GM20431 (cell line): ENCODE measurements around the gene RMND5A.
"Not testable (repeated sequence)": the region's sequence is repeated elsewhere in the genome, so short reads cannot be mapped to it uniquely, and the experiment has no call there.

Experiments
- in situ Hi-C: fragments of 300-500 bp; cut with MseI, MboI; formaldehyde crosslinking; loops from one replicate; pipeline ENCODE4 v1.15.0; 2020; ENCODE audit warnings: low sequenced_read_pairs; ENCODE audit not compliant: unreplicated experiment

Gene RMND5A

DNA sequence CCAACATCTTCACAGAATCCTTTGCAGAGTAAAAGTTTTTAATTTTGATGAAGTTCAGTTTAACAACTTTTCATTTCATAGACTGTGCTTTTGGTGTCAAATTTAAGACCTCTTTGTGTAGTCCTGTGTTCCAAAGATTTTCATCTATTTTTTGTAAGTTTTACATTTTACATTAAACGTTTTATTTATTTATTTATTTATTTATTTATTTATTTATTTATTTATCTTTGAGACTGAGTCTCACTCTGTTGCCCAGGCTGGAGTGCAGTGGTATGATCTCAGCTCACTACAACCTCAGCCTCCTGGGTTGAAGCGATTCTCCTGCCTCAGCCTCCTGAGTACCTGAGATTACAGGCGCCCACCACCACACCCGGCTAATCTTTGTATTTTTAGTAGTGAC, 12.0 kb upstream of the RMND5A start:
- in situ Hi-C loops = not testable (repeated sequence)

DNA sequence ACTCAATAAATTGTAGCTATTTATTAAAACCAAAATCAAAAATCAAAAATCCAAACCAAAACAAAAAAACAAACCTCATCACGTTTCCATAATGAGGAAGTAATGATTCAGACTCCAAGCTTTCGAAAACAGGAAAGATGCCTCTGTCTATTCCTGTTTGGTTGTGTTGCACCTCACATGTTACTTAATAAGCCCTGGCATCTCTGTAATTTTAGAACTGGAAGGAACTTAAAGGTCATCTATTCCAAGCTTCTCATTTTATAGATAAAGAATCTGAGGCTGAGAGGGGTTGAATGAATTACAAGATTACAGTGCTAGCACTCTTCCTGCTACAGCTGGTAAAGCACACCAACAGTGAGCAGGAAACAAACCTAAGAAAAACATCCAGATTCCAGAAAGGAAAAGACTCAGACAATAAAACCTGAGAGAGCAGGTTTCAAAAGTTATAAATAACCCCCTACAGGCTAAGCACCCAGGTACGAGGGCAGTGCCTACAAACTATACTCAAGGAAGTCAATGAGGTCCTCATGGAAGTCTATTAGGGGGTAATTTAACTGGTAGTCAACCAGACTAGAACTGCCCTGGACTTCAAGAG, 5.4 kb upstream of the RMND5A start:
- in situ Hi-C loops = not testable (repeated sequence)

DNA sequence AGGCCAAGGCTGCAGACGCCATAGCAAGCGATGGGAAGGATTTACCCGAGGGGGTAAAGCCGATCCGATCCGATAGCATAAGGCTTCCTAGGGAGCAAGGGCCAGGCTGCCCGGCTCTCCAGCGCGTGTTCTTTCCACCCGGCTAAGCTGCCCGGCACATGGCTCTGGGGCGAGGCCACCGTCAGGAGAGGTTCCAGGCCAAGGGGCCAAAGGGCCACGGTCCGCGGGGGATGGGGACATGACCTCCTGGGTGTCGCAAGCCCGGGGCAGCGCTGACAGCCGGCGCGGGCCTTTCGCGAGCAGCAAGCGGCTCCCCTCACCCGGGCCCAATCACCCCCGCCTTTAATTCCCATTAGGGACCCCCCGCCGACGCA, 841 bp upstream of the RMND5A start:
- in situ Hi-C loops = not testable (repeated sequence)

DNA sequence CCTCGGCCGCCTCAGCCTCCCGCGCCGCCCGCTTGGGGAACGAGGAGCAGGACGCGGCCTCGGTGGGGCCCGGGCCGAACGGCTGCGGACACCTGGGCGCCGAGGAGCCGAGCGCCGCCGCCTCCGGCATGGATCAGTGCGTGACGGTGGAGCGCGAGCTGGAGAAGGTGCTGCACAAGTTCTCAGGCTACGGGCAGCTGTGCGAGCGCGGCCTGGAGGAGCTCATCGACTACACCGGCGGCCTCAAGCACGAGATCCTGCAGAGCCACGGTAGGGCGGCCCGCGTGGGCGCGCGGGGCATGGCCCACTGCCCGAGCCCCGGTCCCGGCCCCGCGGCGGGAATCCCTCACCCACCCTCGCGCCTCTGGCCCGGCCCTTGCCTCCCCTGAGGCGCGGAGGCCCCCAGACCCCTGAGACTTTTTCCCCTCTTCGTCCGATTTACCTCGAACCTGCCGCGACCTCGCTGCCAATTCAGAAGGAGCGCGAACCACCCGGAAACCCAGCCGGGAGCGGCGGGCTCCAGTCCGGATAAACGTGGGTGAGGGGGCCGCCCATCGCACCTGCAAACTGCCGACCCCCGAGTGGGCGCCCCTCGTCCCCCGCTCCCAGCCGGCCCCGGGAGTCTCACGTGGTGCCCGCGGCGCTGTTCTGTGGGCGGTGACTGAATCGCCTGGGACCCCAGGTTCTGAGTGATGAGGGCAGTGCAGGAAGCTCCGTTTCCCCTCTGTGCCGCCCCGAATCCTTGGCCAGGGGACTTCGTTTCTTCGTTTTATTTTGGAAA, 639 bp downstream of the RMND5A start:
- in situ Hi-C loops = not testable (repeated sequence)

DNA sequence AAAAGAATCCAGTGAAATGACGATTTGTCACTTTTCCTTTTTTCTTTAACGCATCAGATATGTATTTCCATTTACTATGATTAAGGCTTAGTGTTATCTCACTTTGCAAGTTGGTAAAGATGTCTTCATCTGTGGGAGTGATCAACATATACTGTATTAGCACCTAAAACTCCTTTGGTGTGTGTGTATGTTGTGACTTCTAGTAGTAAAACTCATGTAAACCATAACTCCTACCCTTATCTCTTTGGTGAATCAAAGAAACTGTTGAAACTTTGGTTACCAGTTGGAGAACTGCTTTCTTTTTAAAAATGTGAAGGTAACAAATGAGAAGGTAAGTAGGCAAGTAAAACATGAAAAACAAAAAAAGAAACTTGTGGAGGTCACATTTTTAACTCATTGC, 5.6 kb downstream of the RMND5A start:
- in situ Hi-C loops = not testable (repeated sequence)

DNA sequence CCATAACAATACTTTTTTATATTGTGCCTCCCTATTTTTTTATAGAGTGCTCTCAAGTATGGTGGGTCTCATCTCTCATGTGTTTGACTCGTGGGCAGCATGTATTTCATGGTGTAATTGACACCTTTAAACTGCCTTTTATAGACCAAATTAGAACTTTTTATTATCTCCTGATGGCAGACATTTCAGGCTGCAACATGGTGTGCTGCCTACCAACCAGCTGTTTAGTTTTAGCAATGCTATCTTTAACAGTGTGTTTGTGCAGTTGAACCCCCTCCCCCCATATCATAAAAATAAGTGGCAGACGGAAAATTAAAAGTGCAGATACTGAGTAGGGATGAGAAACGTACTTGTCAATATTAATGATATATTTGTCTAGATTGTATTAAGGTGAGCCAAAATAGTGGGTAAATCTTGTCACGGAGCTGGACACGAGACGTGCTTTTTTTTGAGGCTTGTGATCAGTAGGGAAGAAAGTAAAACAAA, 12.0 kb downstream of the RMND5A start:
- in situ Hi-C loops = not testable (repeated sequence)

DNA sequence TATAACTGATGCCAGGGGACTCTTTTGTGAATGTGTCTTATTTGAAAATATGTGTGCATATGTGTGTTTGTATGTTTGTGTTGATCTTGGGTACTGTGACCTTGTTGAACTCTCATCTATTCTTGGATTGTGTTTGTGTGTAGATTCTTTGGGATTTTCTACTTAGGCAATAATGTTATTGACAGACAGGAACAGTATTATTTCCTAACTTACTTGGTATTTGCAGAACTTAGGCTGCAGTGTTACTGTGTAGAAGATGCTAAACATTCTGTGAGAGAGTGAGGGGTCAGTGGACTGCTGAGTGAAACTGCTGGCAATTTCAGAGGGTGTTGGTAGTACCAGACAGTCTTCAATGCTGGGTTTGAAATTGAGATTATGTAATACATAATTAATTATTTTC, 12.7 kb downstream of the RMND5A start:
- in situ Hi-C loops = not testable (repeated sequence)

DNA sequence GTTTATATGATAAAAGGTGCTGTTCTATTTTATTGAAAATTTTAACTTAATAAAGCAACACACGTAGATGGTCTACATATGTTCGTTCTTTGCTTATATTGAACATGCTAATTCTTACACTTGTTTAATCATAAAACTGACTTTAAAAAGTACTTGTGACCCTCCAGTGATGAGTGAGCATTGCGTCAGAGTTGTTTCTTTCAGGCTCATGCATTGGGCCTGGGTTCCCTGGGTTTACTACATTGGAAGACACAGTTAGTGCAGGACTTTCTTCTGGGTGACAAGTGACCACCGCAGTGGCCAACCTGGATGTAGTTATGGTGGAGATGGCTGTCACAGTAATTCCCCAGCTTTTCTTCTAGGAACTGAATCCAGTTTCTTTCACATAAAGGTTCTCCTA, 13.4 kb downstream of the RMND5A start:
- in situ Hi-C loops = not testable (repeated sequence)

DNA sequence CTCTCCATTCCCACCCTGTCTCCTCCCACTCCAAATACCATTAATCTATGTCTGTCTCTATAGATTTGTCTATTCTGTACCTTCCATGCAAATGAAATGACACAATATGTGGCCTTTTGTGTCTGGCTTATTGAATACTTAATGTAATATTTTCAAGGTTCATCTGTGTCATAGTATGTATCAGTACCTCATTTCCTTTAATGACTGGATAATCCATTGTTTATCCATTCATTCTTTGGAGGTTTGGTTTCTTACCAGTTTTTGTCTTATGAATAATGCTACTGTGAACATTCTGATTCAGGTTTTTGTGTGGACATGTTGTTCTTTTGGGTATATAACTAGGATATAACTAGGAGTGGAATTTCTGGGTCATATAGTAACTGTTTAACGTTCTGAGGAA, 14.8 kb downstream of the RMND5A start:
- in situ Hi-C loops = not testable (repeated sequence)

DNA sequence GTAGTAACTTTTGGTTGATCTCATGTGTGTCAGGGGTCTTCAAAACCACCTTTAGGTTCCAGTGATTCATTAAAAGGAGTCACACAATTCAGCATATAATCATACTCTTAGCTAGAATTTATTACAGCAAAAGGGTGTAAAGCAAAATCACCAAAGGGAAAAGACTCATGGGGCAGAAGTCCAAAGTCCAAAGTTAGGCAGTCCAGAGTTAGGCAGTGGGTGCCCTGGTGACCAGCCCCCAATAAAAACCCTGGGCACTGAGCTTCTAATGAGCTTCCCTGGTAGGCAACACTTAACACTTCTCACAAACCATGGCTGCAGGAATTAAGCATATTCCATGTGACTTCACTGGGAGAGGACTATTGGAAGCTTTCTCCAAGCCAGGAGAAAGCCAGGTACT, 19.4 kb downstream of the RMND5A start:
- in situ Hi-C loops = not testable (repeated sequence)

DNA sequence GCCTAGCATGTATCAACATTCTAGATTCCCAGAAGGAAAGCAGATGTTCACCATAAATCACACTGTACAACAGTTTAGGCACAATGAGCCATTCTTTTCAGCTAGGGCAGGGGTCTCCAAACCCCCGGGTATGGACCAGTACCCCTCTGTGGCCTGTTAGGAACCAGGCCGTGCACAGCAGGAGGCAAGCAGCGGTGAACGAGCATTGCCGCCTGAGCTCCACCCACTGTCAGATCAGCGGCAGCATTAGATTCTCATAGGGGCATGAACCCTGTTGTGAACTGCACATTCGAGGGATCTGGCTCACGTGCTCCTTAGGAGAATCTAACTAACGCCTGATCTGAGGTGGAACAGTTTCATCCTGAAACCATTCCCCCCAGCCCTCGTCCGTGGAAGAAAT, 19.8 kb downstream of the RMND5A start:
- in situ Hi-C loops = not testable (repeated sequence)

DNA sequence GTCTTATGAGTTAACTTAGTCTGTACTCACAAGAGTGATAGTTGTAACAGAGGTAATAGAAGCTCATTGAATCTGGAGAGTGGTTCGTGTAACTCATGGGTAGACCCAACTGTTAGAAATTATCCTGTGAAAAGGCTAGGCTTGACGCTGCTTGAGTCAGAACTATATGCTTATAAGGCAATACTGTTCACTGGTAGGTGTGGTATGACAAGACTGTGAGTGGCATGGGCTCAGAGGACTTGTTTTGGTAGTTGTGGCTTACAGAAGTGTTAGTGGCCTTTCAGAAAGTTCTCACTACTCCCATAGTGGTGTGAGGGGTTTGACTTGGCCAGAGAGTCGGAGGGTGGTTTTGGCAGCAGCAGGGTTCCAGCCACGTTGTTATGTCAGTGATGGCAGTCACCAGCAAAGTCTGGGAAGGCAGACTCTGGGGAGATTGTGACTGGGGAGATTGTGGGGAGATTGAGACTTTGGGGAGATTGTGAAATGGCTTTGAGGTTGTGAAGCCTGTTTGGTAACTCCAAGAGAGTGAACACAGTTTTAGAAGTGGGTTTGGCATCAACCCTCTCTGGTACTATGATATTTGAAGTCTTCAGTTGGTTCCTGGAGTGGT, 21.9 kb downstream of the RMND5A start:
- in situ Hi-C loops = not testable (repeated sequence)

DNA sequence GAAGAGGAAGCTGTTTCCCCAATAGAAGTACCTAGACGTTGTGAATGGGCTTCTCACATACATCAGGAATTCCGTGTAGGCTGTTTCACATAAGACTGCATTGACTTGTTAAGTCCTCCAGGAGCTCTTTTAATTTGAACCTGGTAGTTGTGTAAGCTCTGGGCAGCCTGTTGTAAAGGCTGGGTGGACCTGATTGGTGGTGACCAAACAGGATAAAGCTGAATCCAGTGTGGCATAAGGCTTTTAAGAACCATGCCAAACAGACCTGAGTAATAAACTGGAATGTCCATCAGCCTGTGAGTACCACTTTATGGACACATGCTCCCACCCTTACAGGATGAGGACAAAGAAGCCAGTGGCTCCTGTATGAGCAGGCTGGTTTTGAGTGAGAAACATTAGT, 24.1 kb downstream of the RMND5A start:
- in situ Hi-C loops = no loop called here

DNA sequence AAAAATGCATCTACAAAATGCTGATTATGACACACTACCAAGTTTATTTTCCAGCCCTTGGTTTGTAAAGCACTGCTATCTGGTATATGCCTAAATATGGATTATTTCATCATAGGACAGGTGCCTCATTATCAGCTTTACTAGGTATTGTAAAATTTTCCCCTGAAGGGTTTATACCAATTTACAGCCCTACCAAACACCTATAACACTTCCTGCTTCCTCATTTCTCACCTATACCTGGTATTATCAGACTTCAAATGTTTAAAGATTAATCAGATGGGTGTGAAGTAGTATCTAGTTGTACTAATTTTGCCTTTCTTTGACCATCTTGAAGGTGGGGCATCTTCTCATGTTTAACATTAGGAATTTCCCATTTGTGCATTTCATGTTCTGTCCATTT, 26.8 kb downstream of the RMND5A start:
- in situ Hi-C loops = no loop called here

DNA sequence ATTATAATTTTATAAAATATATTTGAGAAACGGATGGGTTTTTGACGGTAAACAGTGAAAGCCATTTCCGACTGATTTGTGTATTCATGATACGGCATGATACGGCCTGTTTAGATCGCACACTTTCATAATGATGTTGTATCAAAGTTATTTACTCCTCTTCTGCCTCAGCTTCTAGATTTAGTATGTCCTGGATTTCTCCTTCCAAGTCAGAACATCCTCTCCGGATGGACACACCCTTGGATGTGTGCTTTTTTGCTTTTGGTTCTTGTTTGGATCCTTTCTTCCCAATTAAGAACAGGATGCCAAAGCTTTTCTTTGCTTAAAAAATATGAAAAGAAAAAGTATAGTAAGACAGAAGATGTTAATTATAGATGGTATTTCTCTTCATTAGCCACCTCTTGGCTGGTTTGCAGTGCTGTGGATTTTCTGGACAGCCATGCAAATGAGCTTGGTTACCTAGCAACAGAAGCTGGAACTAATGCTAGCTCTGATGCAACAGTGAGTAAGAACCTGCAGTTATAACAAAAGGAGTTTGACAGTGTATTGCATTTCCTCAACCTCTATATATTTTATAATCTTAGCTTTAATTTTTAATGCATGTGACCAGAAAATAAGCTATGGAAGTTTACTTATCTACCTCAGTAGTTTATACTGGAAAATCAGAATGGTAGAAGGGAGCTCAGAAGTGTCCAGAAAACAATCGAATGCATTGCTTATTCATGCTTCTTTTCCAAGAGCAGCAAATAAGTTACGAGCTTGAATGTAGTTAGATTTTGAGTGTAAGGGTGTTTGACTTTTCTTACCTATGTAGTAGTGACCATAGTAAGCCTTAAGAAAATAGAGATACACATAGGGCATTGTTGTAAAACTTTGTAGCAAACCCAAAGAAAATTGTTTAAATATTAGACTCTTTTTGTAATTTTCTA, 27.9 kb downstream of the RMND5A start:
- in situ Hi-C loops = no loop called here

DNA sequence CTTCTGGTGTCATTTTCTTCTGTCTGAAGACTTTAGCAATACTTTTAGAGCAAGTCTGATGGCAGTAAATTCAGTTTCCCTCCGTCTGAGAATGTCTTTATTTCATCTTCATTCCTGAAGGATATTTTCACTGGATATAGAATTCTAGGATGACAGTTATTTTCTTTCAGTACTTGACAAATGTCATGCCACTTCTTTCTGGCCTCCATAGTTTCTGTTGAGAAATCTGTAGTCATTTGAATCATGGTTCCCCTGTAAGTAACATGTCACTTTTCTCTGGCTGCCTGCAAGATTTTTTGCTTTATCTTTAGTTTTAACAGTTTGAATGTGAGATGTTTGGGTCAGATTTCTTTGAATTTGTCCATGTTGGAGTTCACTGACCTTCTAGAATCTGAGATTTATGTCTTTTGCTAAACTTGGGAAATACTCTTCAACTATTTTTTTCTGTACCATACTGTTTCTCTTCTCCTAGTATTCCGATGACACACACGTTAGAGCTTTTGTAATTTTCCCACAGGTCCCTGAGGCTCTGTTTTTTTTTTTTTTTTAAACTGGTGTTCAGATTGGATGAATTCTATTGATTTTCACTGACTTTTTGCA, 30.2 kb downstream of the RMND5A start:
- in situ Hi-C loops = no loop called here

DNA sequence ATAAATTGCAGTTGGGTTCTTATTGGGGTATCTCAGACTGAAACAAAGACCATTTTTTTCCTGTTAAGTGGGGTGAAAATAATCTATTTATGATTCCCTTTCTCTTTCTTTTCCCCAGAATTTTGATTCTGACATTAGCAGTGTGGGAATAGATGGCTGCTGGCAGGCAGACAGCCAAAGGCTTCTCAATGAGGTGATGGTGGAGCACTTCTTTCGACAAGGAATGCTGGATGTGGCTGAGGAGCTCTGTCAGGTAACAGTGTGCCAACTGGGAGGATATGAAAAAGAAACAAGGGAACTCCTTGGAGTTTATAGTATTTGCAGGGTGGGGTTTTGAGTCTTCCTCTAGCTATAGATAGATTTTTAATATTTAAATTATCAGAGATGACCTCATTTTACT, 31.7 kb downstream of the RMND5A start:
- in situ Hi-C loops = no loop called here

DNA sequence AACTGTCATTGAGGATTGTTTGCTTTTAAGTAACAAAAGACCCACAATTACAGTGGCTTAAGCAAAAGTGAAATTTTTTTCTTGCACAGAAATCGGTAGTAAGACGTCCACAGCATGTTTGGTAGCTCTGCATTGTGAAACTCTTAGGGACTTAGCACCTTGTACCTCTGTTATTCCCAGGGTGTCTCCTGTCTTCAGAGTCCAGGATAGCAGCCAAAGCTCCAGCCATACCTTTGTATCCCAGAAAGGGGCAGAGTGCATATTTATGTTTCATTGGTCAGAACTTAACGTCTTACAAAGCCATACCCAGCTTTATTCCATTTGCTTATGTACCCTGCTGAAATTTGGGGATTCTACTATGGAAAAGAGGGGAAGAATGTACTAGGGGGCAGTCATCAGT, 32.8 kb downstream of the RMND5A start:
- in situ Hi-C loops = no loop called here

DNA sequence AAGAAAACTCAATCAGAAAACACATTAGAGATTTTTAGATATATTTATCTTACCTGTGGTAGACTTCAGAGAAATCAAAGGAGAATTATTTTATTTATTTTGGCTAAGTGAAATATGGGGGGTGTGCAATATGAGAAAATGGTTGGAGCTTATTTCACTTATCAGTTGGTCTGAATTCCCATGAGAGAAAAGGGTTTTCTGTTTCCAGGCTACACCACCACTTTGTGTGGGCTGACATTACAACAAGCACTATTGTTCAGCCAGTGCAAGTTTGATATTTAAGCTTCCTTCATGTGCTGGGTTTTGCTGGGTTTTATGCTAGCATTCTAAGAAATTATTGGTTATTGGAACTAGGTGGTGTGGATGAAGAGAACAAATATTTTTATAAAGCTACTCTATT, 33.5 kb downstream of the RMND5A start:
- in situ Hi-C loops = no loop called here

DNA sequence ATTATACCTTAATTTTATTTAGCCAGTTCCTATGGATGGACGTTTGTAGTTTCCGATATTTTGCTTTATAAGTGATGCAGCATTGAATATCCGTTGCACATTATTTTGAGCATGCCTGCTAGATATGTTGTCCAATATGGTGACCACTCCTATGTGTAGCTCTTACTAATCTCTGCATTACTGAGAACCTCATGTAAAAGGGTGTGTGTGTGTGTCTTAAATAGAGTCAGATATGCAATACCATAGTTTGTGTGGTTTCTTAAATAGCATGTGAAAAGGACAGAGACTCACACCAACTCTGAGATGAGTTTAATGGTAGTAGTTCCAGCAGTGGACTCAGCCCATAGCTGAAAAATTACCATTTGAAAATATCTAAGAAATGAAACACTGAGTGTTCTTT, 38.3 kb downstream of the RMND5A start:
- in situ Hi-C loops = no loop called here
